Spleen (tissue), 7 donors: ENCODE data around the gene URAD.

Experiments
- CTCF ChIP-seq, 11 experiments: fragments of 200-600 bp in 7 of 11; fragments of 450-650 bp in 4 of 11; sonication (generic) in 4 of 11; IDR thresholded peaks in 8 of 11; conservative IDR thresholded peaks in 3 of 11; 1 replicate in 7 of 11; 2 replicates in 4 of 11; pipeline versions ENCODE4 v1.4.0 to v1.8.0; 2016 to 2021; ENCODE audit warnings: antibody characterized with exemption in 11 of 11, inconsistent platforms in 4 of 11, mild to moderate bottlenecking in 1 of 11
- POLR2A ChIP-seq, 3 donors: fragments of 450-650 bp; IDR thresholded peaks; one replicate each; pipeline ENCODE4 v1.5.1; 2017; ENCODE audit warnings: antibody characterized with exemption in 3 of 3, mild to moderate bottlenecking in 1 of 3
- POLR2AphosphoS5 ChIP-seq, 3 donors: sonication (generic); formaldehyde crosslinking; IDR thresholded peaks; one replicate each; pipeline ENCODE4 v1.5.1; 2017; ENCODE audit warnings: antibody characterized with exemption in 3 of 3
- donor health status: DM: no; HTN: no; CAD: no; lungs with moderate emphysema.
- donor health status: DM: no; HTN: no; CAD: no.
- donor health status: DM: no; HTN: no; CAD: no.

DNA sequence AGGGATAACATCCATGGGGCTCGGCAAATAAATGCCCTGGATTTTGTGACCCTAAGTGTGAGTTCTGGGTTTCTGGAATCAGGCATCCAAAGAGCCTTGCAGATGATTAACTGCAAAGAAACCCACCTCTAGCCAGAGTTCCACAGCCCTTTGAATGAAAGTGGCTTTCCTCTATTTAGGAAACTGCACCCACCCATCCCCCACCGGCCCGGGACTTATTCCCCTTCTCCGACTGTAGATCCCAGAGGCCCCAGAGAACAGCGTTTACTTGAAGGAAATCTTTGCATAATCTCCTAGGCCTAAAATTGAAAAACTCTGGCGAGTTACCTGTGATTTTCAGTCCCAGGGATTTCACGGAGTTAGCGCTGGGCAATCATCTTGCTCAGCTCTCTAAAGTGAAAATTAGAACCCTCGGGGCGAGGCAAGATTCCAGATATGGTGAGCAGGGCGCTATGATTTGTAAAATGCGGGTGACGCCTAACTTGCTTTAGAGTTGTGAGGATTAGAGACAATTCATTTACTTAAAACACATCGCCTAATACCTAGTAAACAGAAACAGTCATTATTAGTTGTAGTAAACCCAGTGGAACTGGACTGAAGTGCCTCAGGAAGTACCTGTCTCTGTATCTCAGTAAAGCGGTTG is 9.4 kb downstream of the URAD start:
- no peak for TF ChIP-seq POLR2AphosphoS5 (IDR thresholded peaks at IDR 0.05)
- TF ChIP-seq CTCF (IDR thresholded peaks at IDR 0.05 in 8 of 11, conservative IDR thresholded peaks at IDR 0.05 in 3 of 11) = no peak
- no peak for TF ChIP-seq POLR2A (IDR thresholded peaks at IDR 0.05)
